Myocyte (in vitro differentiated cells): Measurements from ENCODE around the gene CAPN11. TPM values are rescaled to one million over a fixed set of nuclear protein-coding genes. Genes with fewer than 3 reads are reported as not detected.
"Not testable (repeated sequence)": the region's sequence is repeated elsewhere in the genome, so short reads cannot be mapped to it uniquely, and the experiment has no call there.

Experiments used
- DNase-seq: peaks from one replicate; pipeline ENCODE4 v3.0.0-alpha.2; 2012; ENCODE audit warnings: low read depth
- total RNA-seq: library from RNA; depleted of rRNA; stranded (reverse); fragments of >200 nt; gene quantifications from 2 replicates; pipeline ENCODE4 v1.2.3, GENCODE V29; 2014

The CAPN11 gene
- total RNA-seq, 1 donor from 2014 or later, result 1.0 TPM

- no peak for DNase-seq
Observed at GRCh38 chr6:44179648-44180047, 21.0 kb downstream of the CAPN11 start.

GRCh38 chr6:44180406-44180805 lies 21.8 kb downstream of the CAPN11 start:
- DNase-seq, result no peak

- no peak for DNase-seq
Observed at GRCh38 chr6:44180886-44181285, 22.3 kb downstream of the CAPN11 start.

- DNase-seq, result not testable (repeated sequence)
Observed at GRCh38 chr6:44181784-44182183, 23.2 kb downstream of the CAPN11 start.

- DNase-seq, result no peak
Observed at GRCh38 chr6:44182911-44183390, 24.3 kb downstream of the CAPN11 start.

- DNase-seq, result no peak
Observed at GRCh38 chr6:44183783-44184182, 25.2 kb downstream of the CAPN11 start.

- not testable (repeated sequence) for DNase-seq
Observed at GRCh38 chr6:44185356-44185755, 26.7 kb downstream of the CAPN11 start.

GRCh38 chr6:44185953-44186634 lies 27.5 kb downstream of the CAPN11 start:
- DNase-seq, result peak; percentile 72

- no peak for DNase-seq
Observed at GRCh38 chr6:44186635-44187025, 28.0 kb downstream of the CAPN11 start.

- no peak for DNase-seq
Observed at GRCh38 chr6:44188819-44189218, 30.2 kb downstream of the CAPN11 start.

- no peak for DNase-seq
Observed at GRCh38 chr6:44189257-44189656, 30.6 kb downstream of the CAPN11 start.

GRCh38 chr6:44190715-44191114 lies 32.1 kb downstream of the CAPN11 start:
- no peak for DNase-seq

- DNase-seq, result no peak
Observed at GRCh38 chr6:44192428-44193041, 33.9 kb downstream of the CAPN11 start.

GRCh38 chr6:44193307-44193910 lies 34.8 kb downstream of the CAPN11 start:
- DNase-seq, result no peak

- no peak for DNase-seq
Observed at GRCh38 chr6:44194326-44194725, 35.7 kb downstream of the CAPN11 start.

GRCh38 chr6:44196351-44196750 lies 37.7 kb downstream of the CAPN11 start:
- DNase-seq, result not testable (repeated sequence)

GRCh38 chr6:44198684-44199083 lies 40.1 kb downstream of the CAPN11 start:
- no peak for DNase-seq

GRCh38 chr6:44199883-44200282 lies 41.3 kb downstream of the CAPN11 start:
- DNase-seq, result no peak

GRCh38 chr6:44201200-44201599 lies 42.6 kb downstream of the CAPN11 start:
- DNase-seq, result no peak

- peak; percentile 55 for DNase-seq
Observed at GRCh38 chr6:44201638-44202303, 43.2 kb downstream of the CAPN11 start.

GRCh38 chr6:44202332-44202971 lies 43.8 kb downstream of the CAPN11 start:
- no peak for DNase-seq
